Stomach (tissue), 9 donors: ENCODE data around the gene ATP2B1. TPM values are rescaled to one million over a fixed set of nuclear protein-coding genes. Genes with fewer than 3 reads are reported as not detected.
A peak's percentile ranks its signal among the peaks of the same experiment; 100 is the strongest.

Experiments used
- DNase-seq, 2 donors: peaks; one replicate each; pipeline versions ENCODE4 v3.0.0 to v3.0.0-alpha.2; 2013 to 2019
- H3K27ac ChIP-seq, 5 donors: fragments of 200-600 bp in 4 of 5; sonication (generic) in 4 of 5; one replicate each; pipeline ENCODE4 v1.5.1; 2013 to 2019; ENCODE audit warnings: mild to moderate bottlenecking in 1 of 5, moderate library complexity in 1 of 5
- H3K27me3 ChIP-seq, 3 donors: fragments of 200-600 bp; sonication (generic); one replicate each; pipeline ENCODE4 v1.5.1; 2017 to 2019; ENCODE audit warnings: mixed run types in 1 of 3
- H3K36me3 ChIP-seq, 4 donors: fragments of 200-600 bp; sonication (generic); 1 replicate in 3 of 4; 2 replicates in 1 of 4; pipeline ENCODE4 v1.5.1; 2016 to 2019
- H3K4me1 ChIP-seq, 4 donors: fragments of 200-600 bp; sonication (generic); one replicate each; pipeline ENCODE4 v1.5.1; 2016 to 2019
- H3K4me3 ChIP-seq, 4 donors: fragments of 200-600 bp; sonication (generic) in 3 of 4; one replicate each; pipeline ENCODE4 v1.5.1; 2016 to 2019; ENCODE audit warnings: mild to moderate bottlenecking in 1 of 4
- H3K9me3 ChIP-seq, 4 donors: fragments of 200-600 bp; sonication (generic); one replicate each; pipeline ENCODE4 v1.5.1; 2016 to 2019
- EP300 ChIP-seq: sonication (generic); formaldehyde crosslinking; IDR thresholded peaks from one replicate; pipeline ENCODE4 v1.6.1; 2017; ENCODE audit warnings: antibody characterized with exemption
- POLR2A ChIP-seq, 4 donors: fragments of 450-650 bp; IDR thresholded peaks; one replicate each; pipeline ENCODE4 v1.6.1; 2016; ENCODE audit warnings: antibody characterized with exemption in 4 of 4, control low read depth in 2 of 4, mild to moderate bottlenecking in 1 of 4, moderate library complexity in 1 of 4
- POLR2AphosphoS5 ChIP-seq, 3 donors: sonication (generic); formaldehyde crosslinking; IDR thresholded peaks; one replicate each; pipeline ENCODE4 v1.6.1; 2016; ENCODE audit warnings: antibody characterized with exemption in 3 of 3
- WGBS, 5 donors: extraction: QIAGEN DNeasy Blood & Tissue Kit in 3 of 5; methylation state at CpG; one replicate each; pipeline versions ENCODE4 v1.1.5 to v1.1.7; 2013 to 2018; 5-methylcytosine and 5-hydroxymethylcytosine counted together
- intact Hi-C: fragments of 100-400 bp; cut with DNase I; formaldehyde crosslinking; loops from one replicate; pipeline ENCODE4 v1.15.1; 2023; ENCODE audit warnings: low total_unique reads
- polyA plus RNA-seq, 3 donors: library from polyadenylated mRNA; stranded (reverse); fragments of 200-250 nt; gene quantifications; one replicate each; pipeline ENCODE4 v1.2.3, GENCODE V29; 2013
- total RNA-seq, 5 donors: library from RNA; depleted of rRNA; stranded (reverse); fragments of >200 nt; gene quantifications; one replicate each; pipeline versions ENCODE4 v1.1.0 to v1.2.3, GENCODE V29; 2014 to 2016
- TF ChIP-seq, protein P1 (sequence below), 7 experiments: fragments of 450-650 bp in 4 of 7; fragments of 200-600 bp in 3 of 7; sonication (generic) in 3 of 7; IDR thresholded peaks; one replicate each; pipeline ENCODE4 v1.5.1; 2016 to 2019; ENCODE audit warnings: antibody characterized with exemption in 7 of 7, control low read depth in 2 of 7, mild to moderate bottlenecking in 1 of 7
- donor health status: healthy with polysubstance abuse.
- donor health status: Bipolar disorder and iron deficiency.
- donor health status: healthy.

Gene ATP2B1
- total and polyA plus RNA-seq, 8 donors = 3.5 to 84.1 (median 18.6) TPM

DNA sequence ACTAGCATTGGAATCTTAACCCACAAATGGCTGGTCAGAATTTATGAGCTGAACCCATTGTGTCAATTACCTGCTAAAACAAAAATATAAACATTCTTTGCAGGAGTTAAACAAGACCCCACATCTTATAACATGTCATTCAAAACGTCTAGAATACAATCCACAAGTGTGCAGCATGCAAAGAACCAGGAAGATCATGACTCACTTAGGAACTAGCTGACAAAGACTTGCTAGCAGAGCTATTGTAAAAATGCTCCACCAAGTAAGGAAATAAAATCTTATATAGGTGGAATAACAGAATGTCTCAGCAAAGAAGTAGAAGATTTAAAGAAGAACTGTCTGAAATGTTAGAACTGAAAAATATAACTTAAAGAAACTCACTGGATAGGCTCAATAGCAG is 156.3 kb downstream of the ATP2B1 start:
- Histone ChIP-seq H3K27ac (no peak overlapping the region), H3K4me1 (peaks cover 0 to 6% (median 0%) of the 10 kb centered on the region in 4 donors), H3K36me3 (no peaks in the 10 kb centered on the region), H3K9me3 (no peaks in the 10 kb centered on the region), H3K27me3 (no peaks in the 10 kb centered on the region), H3K4me3 (no peak overlapping the region)
- no peak for DNase-seq
- intact Hi-C loops = no loop called here
- WGBS, 5 donors = 14 to 38% (median 27%) methylated on average over 1 of the region's 1 CpG
- TF ChIP-seq EP300 = no peak
- no peak for TF ChIP-seq POLR2AphosphoS5 (IDR thresholded peaks at IDR 0.05)
- no peak for TF ChIP-seq POLR2A (IDR thresholded peaks at IDR 0.05)
- TF ChIP-seq, protein P1, sequence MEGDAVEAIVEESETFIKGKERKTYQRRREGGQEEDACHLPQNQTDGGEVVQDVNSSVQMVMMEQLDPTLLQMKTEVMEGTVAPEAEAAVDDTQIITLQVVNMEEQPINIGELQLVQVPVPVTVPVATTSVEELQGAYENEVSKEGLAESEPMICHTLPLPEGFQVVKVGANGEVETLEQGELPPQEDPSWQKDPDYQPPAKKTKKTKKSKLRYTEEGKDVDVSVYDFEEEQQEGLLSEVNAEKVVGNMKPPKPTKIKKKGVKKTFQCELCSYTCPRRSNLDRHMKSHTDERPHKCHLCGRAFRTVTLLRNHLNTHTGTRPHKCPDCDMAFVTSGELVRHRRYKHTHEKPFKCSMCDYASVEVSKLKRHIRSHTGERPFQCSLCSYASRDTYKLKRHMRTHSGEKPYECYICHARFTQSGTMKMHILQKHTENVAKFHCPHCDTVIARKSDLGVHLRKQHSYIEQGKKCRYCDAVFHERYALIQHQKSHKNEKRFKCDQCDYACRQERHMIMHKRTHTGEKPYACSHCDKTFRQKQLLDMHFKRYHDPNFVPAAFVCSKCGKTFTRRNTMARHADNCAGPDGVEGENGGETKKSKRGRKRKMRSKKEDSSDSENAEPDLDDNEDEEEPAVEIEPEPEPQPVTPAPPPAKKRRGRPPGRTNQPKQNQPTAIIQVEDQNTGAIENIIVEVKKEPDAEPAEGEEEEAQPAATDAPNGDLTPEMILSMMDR (IDR thresholded peaks at IDR 0.05) = no peak

- DNase-seq = no peak
- Histone ChIP-seq H3K4me3 (no peak overlapping the region), H3K4me1 (peaks cover 0 to 1% (median 0%) of the 10 kb centered on the region in 4 donors), H3K9me3 (no peaks in the 10 kb centered on the region), H3K27me3 (no peaks in the 10 kb centered on the region), H3K27ac (no peak overlapping the region), H3K36me3 (no peaks in the 10 kb centered on the region)
- 93 to 98% (median 97%) methylated on average over 2 of the region's 2 CpGs for WGBS, 5 donors
- intact Hi-C loops = no loop called here
- TF ChIP-seq EP300 = no peak
Measured at GRCh38 chr12:89551747-89552146, 156.9 kb downstream of the ATP2B1 start.

GRCh38 chr12:89547101-89547500 is 161.5 kb downstream of the ATP2B1 start:
- TF ChIP-seq, protein P1 (IDR thresholded peaks at IDR 0.05) = no peak
- no peak for TF ChIP-seq POLR2AphosphoS5 (IDR thresholded peaks at IDR 0.05)
- Histone ChIP-seq H3K36me3 (no peaks in the 10 kb centered on the region), H3K27me3 (no peaks in the 10 kb centered on the region), H3K4me1 (peaks cover 10 to 27% (median 14%) of the 10 kb centered on the region in 4 donors), H3K4me3 (no peak overlapping the region), H3K9me3 (no peaks in the 10 kb centered on the region), H3K27ac (no peak overlapping the region)
- WGBS, 5 donors = 69 to 83% (median 79%) methylated on average over 4 of the region's 4 CpGs
- DNase-seq = no peak
- intact Hi-C loops = loop anchor here (10.0 kb wide), 1 partner anchor 558 kb away; no protein-coding TSS in a partner anchor

GRCh38 chr12:89546151-89546550 is 162.5 kb downstream of the ATP2B1 start:
- no peaks in the 10 kb centered on the region for H3K27me3 ChIP-seq
- no peaks in the 10 kb centered on the region for H3K36me3 ChIP-seq
- no peak for DNase-seq
- H3K27ac ChIP-seq = no peak overlapping the region
- WGBS, 5 donors = 70 to 81% (median 78%) methylated on average over 4 of the region's 4 CpGs
- no peak overlapping the region for H3K4me3 ChIP-seq
- intact Hi-C loops = loop anchor here (10.0 kb wide), 1 partner anchor 559 kb away; no protein-coding TSS in a partner anchor
- H3K9me3 ChIP-seq = no peaks in the 10 kb centered on the region
- TF ChIP-seq, protein P1 (IDR thresholded peaks at IDR 0.05) = no peak
- TF ChIP-seq POLR2AphosphoS5 (IDR thresholded peaks at IDR 0.05) = no peak
- TF ChIP-seq EP300 = no peak
- TF ChIP-seq POLR2A (IDR thresholded peaks at IDR 0.05) = no peak
- peaks cover 10 to 27% (median 14%) of the 10 kb centered on the region in 4 donors for H3K4me1 ChIP-seq

- DNase-seq = peak; percentile 56 to 77
- Histone ChIP-seq H3K27ac (no peak overlapping the region), H3K4me3 (no peak overlapping the region), H3K27me3 (no peaks in the 10 kb centered on the region), H3K9me3 (no peaks in the 10 kb centered on the region), H3K36me3 (peaks cover 0 to 6% (median 0%) of the 10 kb centered on the region in 4 donors), H3K4me1 (peaks cover 10 to 27% (median 14%) of the 10 kb centered on the region in 4 donors)
- TF ChIP-seq POLR2A (IDR thresholded peaks at IDR 0.05) (no peak), POLR2AphosphoS5 (IDR thresholded peaks at IDR 0.05) (no peak), EP300 (no peak)
- TF ChIP-seq, protein P1 (IDR thresholded peaks at IDR 0.05) = no peak
- intact Hi-C loops = loop anchor here (10.0 kb wide), 1 partner anchor 560 kb away; no protein-coding TSS in a partner anchor
- 17 to 35% (median 29%) methylated on average over 6 of the region's 6 CpGs for WGBS, 5 donors
Measured at GRCh38 chr12:89544681-89545184, 163.9 kb downstream of the ATP2B1 start.
